NCI-H1694 (cell line): ENCODE results near the gene CDKN2AIP.
"Not testable (repeated sequence)": the region's sequence is repeated elsewhere in the genome, so short reads cannot be mapped to it uniquely, and the experiment has no call there.

ENCODE experiments used
- DNase-seq: peaks from one replicate; lab custom pipeline; 2025; lab: John Stamatoyannopoulos, UW

Gene CDKN2AIP

GRCh38 chr4:183448436-183448835 is 4.0 kb downstream of the CDKN2AIP start:
- no peak for DNase-seq

GRCh38 chr4:183449193-183449882 is 4.9 kb downstream of the CDKN2AIP start:
- no peak for DNase-seq

- no peak for DNase-seq
Observed at GRCh38 chr4:183450108-183450507, 5.7 kb downstream of the CDKN2AIP start.

- DNase-seq, result no peak
Observed at GRCh38 chr4:183455431-183456195, 11.2 kb downstream of the CDKN2AIP start.

GRCh38 chr4:183458005-183458404 is 13.6 kb downstream of the CDKN2AIP start:
- no peak for DNase-seq

- not testable (repeated sequence) for DNase-seq
Observed at GRCh38 chr4:183463903-183464619, 19.6 kb downstream of the CDKN2AIP start.

- DNase-seq, result not testable (repeated sequence)
Observed at GRCh38 chr4:183465879-183466278, 21.4 kb downstream of the CDKN2AIP start.

GRCh38 chr4:183467246-183467645 is 22.8 kb downstream of the CDKN2AIP start:
- DNase-seq, result no peak

- DNase-seq, result no peak
Observed at GRCh38 chr4:183468210-183469095, 24.0 kb downstream of the CDKN2AIP start.

GRCh38 chr4:183469285-183469684 is 24.8 kb downstream of the CDKN2AIP start:
- no peak for DNase-seq

- DNase-seq, result no peak
Observed at GRCh38 chr4:183469936-183470335, 25.5 kb downstream of the CDKN2AIP start.

GRCh38 chr4:183470821-183471220 is 26.4 kb downstream of the CDKN2AIP start:
- no peak for DNase-seq

- DNase-seq, result peak; percentile 59
Observed at GRCh38 chr4:183471946-183472708, 27.7 kb downstream of the CDKN2AIP start.

- no peak for DNase-seq
Observed at GRCh38 chr4:183478123-183478522, 33.7 kb downstream of the CDKN2AIP start.

- no peak for DNase-seq
Observed at GRCh38 chr4:183478926-183479325, 34.5 kb downstream of the CDKN2AIP start.

GRCh38 chr4:183482515-183483095 is 38.2 kb downstream of the CDKN2AIP start:
- not testable (repeated sequence) for DNase-seq

GRCh38 chr4:183483997-183484396 is 39.6 kb downstream of the CDKN2AIP start:
- DNase-seq, result no peak

- DNase-seq, result no peak
Observed at GRCh38 chr4:183485411-183486160, 41.1 kb downstream of the CDKN2AIP start.

GRCh38 chr4:183492791-183493222 is 48.4 kb downstream of the CDKN2AIP start:
- no peak for DNase-seq

- no peak for DNase-seq
Observed at GRCh38 chr4:183493246-183493645, 48.8 kb downstream of the CDKN2AIP start.
